NCI-H1105 treated with DMSO at 0.1 percent for 48 hours (cell line): ENCODE data around the gene CPA2.
"Not testable (repeated sequence)": the region's sequence is repeated elsewhere in the genome, so short reads cannot be mapped to it uniquely, and the experiment has no call there.

Experiments used
- DNase-seq: peaks from one replicate; lab custom pipeline; 2025; lab: John Stamatoyannopoulos, UW

Gene CPA2

DNA sequence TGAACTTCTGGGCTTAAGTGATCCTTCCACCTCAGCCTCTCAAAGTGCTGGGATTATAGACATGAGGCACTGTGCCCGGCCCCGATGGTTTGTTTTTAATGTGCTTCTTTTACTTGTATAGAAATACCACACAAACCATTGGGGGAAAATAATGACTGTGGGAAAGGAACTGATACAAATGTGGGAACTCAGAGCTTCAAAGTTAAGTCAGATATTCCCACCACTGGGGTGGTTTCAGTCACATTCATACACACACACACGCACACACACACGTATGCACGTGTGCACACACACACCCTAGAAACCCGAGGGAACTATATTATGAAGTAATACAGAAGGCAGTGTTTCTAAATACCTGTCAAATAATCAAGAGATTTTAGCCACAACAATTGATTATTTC, 43.3 kb downstream of the CPA2 start:
- DNase-seq: no peak

DNA sequence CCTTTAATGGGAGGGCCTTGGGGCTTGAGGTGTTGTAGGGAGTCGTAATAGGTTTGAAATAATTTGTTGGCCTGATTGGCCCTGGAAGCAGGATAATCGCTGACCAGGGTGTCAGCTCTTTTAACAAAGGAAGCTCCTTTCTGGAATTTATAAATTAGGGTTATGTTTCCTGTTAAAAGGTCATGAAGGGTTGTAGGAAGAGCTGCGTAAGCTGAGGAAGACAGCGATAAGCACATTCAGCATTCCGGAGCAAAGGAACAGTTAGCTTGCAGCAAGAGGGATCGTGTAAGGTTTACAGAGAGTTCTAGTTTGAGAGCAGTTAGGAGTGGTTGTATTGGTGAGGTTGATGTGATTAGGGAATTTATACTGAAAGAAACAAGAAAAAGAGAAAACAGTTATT, 47.6 kb downstream of the CPA2 start:
- DNase-seq: no peak

DNA sequence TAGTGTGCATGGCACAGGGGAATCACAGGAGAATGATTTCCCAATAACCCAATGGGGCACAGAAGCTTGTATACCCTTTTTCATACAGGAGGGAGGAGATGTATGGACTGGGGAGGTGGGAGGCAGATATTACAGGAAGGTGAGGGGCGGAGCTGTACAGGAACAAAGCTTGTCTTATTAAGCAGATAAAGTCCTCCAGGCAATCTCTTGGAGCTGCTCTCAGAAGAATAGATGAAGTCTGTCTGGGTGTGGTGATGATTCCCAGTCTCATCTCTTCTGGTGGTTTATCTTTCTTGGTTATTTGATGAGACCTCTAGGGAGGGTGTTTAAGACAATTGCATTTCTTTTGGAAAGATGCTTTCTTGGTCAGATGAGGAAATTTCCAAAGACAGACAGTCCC, 52.9 kb downstream of the CPA2 start:
- DNase-seq: no peak

DNA sequence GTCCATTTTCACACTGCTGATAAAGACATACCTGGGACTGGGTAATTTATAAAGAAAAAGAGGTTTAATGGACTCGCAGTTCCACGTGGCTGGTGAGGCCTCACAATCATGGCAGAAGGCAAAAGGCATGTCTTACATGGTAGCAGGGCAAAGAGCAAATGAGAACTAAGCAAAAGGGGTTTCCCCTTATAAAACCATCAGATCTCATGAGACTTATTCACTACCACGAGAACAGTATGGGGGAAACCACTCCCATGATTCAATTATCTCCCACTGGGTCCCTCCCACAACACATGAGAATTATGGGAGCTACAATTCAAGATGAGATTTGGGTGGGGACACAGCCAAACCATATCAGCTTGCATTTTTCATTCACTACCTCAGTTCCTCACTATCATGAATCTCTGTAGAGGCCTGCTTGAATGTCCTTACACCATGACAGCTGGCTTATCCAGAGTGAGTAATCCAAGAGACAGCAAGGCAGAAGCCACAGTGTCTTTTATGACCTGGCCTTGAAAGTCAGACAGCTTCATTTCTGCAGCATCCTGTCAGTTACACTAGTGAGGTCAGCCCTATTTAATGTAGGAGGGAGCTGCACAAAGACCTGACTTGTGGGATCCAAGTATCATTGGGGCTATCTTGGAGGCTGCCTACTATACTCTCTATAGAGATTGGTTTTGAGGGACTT, 55.0 kb downstream of the CPA2 start:
- DNase-seq: not testable (repeated sequence)

DNA sequence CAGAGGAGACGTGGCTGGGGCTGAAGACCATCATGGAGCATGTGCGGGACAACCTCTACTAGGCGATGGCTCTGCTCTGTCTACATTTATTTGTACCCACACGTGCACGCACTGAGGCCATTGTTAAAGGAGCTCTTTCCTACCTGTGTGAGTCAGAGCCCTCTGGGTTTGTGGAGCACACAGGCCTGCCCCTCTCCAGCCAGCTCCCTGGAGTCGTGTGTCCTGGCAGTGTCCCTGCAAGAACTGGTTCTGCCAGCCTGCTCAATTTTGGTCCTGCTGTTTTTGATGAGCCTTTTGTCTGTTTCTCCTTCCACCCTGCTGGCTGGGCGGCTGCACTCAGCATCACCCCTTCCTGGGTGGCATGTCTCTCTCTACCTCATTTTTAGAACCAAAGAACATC, 56.0 kb downstream of the CPA2 start:
- no peak for DNase-seq

DNA sequence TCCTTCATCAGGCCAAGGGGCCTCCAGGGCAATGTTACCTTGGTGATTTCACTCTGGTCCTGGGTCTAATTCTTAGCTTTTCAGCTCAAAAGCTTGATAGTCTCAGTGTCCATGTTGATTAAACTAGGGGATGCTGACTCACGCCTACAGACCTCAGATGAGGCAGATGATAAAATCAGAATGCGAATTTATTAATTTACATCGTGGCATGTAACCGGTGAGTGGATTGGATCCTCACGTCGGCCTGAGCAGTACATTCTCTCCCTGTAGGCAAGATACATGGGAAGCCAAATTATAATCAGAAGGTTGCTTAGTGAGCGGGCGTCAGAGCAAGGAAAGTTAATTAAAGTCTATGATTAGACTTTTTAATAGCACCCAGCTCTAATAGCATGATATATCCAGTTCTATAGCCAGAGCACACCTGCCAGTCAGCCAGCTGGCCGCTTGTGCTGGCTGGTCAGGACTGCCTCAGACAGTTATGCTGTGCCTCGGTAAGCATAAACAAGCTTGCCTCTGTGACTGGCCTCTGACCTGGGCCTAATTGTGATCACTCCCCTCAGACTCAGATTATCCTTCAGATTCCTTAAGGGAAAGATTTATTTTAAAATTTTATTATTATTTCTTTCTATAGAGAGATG, 57.8 kb downstream of the CPA2 start:
- peak; percentile 91 for DNase-seq

DNA sequence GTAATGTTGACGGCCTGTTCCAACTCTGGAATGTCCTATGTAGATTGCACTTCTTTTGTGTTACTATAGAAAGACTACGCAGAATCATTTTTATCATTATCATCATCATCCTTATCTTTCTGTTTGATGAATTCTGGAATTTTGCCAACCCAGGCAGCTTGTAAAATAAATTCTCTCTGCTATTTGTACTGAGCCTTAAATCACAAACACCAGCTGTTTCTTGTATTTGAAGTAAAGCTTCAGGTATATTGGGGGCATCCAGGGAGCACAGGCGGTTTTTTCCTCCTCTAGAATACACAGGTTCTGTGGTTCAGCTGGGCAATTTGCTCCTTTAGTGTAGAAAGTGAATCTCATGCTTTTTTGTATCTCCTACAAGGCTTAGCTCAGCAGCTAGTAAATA, 63.0 kb downstream of the CPA2 start:
- DNase-seq: peak; percentile 75

DNA sequence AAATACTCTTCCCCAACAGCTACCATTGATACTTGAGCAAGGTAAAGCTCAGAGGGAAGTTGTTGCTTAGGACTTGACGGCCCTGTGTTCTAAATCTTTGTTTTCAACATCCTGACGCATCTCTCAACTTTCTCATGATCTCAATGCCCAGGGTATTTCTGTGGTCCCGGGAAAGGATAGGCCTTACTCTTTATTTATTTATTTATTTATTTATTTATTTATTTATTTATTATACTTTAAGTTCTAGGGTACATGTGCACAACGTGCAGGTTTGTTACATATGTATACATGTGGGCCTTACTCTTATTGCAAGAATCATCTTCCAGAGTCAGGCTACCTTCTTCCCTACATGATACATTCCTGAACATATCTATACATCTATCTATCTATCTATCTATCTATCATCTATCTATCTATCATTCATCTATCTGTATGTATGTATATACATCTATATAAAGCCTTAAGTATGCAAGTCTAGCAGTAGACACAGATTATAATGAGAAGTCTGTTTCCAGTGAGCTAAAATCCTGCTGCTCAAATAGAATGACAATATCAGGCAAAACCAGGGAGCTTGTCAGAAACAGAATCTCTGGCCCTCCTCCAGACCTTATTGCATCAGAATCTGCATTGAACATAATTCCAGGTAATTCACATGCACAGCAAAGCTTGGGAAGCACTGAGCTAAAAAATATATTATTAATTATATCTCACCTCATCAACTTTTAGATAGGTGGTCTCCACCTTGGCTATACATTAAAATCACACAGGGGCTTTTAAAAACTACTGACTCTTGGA, 65.8 kb downstream of the CPA2 start:
- DNase-seq: no peak

DNA sequence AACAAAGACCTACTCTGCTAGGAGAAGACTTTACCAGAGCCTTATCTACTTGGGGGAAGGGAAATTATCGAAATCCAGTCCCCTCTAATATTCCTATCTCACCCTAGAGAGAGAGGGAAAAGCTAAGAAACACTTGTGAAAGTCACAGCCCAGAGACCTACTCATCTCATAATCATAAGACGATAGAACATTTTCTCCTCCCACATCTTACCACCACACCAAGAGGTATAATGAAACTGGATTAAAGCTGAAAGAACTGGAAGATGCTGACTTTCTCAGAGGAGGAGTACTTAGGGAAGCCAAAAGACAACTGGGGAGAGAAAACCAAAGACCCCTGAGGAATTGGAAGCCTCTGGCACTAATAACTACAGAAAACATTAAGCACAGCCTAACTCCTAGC, 67.2 kb downstream of the CPA2 start:
- DNase-seq: no peak

DNA sequence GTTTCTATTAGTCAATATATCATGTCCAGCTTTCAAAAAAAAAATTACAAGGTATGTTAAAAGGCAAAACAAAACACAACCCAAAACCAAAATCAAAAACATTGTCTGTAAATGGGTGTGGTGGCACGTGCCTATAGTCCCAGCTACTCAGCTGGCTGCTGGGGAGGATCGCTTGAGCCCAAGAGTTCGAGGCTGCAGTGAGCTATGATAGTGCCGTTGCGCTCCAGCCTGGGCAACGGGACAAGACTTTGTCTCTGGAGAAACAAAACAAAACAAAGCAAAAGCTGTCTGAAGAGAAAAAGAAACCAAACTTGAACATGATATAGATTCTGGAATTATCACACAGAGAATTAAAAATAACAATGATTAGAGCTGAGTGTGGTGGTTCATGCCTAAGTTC, 67.6 kb downstream of the CPA2 start:
- no peak for DNase-seq

DNA sequence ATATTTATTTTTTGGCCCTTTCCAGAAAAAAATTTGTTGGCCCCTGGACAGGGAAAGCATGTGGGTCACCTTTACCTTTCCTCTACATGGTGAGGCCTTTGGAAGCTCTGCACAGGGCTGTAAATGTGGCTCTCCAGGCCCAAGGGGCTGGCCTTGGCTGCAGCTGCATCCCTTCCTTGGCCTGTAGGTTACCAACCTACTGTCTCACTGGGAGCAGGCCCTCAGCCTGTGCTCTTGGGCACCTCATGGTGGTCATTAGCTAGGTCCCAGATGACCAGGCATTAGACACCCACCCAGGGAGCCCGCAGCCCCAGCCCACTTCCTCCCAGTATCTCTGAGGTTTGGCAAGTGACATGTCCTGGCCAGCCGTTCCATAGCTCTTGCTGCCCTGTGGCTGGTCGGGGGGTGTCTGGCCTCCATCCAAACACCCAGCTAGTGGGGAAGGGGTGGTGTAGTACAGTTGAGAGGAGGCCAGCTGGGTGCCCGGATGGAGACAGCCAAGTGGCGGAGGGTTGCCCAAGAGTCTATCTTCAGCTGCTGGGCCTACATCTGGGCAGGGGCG, 70.8 kb downstream of the CPA2 start:
- DNase-seq: no peak

DNA sequence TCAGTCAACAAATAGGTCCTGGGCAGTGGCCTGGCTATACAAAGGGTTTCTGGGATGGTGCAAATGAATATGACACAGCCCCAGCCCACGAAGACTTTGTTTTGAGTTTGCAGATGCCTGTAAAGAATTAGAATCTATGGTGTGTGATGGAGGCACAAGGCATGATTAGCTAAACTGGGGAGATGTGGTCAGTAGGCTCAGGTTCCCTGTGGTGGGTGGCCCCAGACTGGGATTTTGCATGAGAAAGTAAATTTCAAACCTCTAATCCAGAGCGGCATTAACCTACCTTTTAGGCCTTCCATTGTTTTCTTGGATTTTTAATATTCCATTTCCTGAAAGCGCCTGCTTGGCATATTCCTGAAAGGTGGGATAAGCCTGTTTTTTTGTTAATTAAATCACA, 71.6 kb downstream of the CPA2 start:
- DNase-seq: no peak
